IPS-20b (cell line): ENCODE data around the gene DNAJB12.

Experiments
- H3K27ac ChIP-seq: one replicate; pipeline ENCODE4 v1.5.1; 2013; ENCODE audit warnings: low read length
- H3K27me3 ChIP-seq: 2 replicates; pipeline ENCODE4 v1.6.1; 2013; ENCODE audit warnings: mild to moderate bottlenecking, low read length, inconsistent platforms; ENCODE audit not compliant: insufficient read depth
- H3K36me3 ChIP-seq: 2 replicates; pipeline ENCODE4 v1.6.1; 2013; ENCODE audit warnings: low read depth, mild to moderate bottlenecking, inconsistent platforms, low read length, moderate library complexity; ENCODE audit not compliant: insufficient read depth
- H3K4me1 ChIP-seq: 2 replicates; pipeline ENCODE4 v1.6.1; 2013; ENCODE audit warnings: mild to moderate bottlenecking, control low read depth, inconsistent platforms, low read length, moderate library complexity; ENCODE audit not compliant: insufficient read depth
- H3K4me3 ChIP-seq: 2 replicates; pipeline ENCODE4 v1.5.1; 2013; ENCODE audit warnings: mild to moderate bottlenecking, low read length, inconsistent platforms
- H3K9ac ChIP-seq: 2 replicates; pipeline ENCODE4 v1.6.1; 2013; ENCODE audit warnings: low read depth, mild to moderate bottlenecking, inconsistent platforms, low read length, moderate library complexity
- H3K9me3 ChIP-seq: 2 replicates; pipeline ENCODE4 v1.6.1; 2013; ENCODE audit warnings: mild to moderate bottlenecking, low read depth, low read length, inconsistent platforms; ENCODE audit not compliant: insufficient read depth

DNAJB12 gene

DNA sequence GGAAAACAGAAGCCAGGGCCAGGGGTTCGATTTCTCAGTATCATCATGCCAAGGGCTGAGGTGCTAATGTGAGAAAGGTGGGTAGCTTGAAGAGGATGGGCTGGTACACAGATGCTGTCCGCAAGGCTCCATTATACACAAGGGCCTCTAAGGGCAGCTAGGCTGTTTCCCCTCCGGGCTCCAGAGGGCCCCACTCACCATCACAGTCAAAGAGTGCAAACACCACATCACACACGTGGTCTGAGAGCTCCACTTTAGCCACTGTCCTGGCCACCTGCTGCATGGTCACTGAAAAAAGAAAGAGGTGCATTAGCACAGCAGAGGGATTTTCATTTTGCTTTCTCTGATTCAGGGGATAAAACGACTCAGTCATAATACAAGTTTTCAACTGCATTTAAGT, 20.9 kb upstream of the DNAJB12 start:
- Histone ChIP-seq H3K36me3 (no peaks in the 10 kb centered on the region; the same call in 1 of the 2 replicates), H3K27ac (no peak overlapping the region), H3K4me1 (no peaks in the 10 kb centered on the region), H3K9me3 (no peaks in the 10 kb centered on the region), H3K27me3 (no peaks in the 10 kb centered on the region), H3K4me3 (no peak overlapping the region), H3K9ac (no peak overlapping the region)

DNA sequence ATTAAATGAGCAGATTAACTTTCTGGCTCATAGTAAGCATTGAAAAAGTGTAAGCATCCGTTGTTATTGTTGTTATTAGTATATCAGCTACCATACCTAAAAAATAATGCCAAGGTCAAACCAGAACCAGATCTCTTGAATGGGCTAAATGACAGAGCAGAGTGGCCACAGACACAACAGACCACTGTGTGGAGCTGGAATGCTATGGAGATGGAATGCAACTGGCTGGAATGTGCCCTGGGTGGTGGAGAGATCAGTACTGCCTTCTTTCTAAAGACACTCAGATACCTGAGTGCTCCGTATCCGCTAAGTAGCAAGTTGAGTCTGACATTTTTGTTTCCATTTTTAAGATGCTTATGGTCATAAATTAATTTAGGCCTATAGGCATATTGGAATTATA, 20.5 kb upstream of the DNAJB12 start:
- Histone ChIP-seq H3K9me3 (no peaks in the 10 kb centered on the region), H3K4me1 (no peaks in the 10 kb centered on the region), H3K36me3 (no peaks in the 10 kb centered on the region; the same call in 1 of the 2 replicates), H3K4me3 (no peak overlapping the region), H3K27me3 (no peaks in the 10 kb centered on the region), H3K9ac (no peak overlapping the region), H3K27ac (no peak overlapping the region)

DNA sequence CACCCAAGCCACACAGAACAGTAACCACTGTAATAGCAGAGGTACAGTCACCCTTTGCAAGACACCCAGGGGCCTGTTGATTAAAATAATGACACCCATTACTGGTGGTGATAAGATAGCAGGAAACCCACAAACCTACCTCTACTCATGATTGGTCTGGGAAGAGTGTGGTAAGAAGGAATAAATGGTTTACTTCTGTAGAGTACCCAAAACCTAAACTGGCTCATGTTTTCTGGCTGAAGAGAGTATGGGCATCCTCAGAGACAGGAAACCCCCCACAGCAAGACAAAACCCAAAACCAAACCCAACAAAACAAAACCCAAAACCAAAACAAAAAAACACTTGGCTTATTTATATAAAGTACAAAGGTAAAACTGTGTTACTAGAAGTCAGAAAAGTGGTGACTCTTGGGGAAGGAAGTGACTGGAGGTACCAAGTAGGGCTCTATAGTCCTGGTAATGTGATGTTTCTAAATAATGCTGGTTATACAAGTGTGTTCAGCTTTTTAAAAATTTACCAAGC, 15.5 kb upstream of the DNAJB12 start:
- H3K27ac ChIP-seq: no peak overlapping the region
- H3K27me3 ChIP-seq: no peaks in the 10 kb centered on the region
- no peak overlapping the region for H3K9ac ChIP-seq
- H3K4me1 ChIP-seq: no peaks in the 10 kb centered on the region
- H3K4me3 ChIP-seq: no peak overlapping the region
- H3K36me3 ChIP-seq: peaks cover 12% of the 10 kb centered on the region; the same call in 1 of the 2 replicates
- H3K9me3 ChIP-seq: no peaks in the 10 kb centered on the region

DNA sequence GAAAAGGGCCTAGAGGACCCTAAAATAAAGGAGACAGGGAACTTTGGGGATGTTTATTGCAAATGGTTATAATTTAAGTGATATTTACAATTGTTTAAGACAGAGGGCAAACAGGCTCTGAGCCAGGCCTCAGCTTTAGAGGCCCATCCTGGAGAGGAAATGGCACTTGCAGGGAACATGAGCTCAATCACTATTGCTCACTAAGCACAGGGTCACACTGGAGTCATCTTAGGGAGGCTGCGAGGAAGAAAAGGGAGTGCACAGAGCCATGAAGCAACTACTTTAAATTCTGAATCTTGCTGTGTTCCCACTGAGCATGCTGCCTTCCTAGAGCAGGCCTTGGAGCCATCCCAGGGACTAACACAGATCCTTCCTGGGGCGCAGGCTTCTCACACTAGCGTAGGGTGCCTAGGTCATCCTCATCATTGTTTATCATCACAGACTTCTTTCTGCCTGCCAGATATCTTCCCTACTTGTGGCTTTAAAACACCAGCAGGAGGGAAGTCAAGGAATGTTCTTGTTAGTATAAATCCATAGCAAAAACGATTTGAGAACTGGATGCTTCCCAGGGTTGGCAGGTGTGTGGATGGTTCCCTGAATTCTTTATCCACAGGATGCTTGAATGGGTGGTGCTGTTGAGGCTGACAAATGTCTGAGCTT, 12.7 kb upstream of the DNAJB12 start:
- no peak overlapping the region for H3K9ac ChIP-seq
- no peak overlapping the region for H3K4me3 ChIP-seq
- H3K9me3 ChIP-seq: no peaks in the 10 kb centered on the region
- H3K4me1 ChIP-seq: no peaks in the 10 kb centered on the region
- H3K27me3 ChIP-seq: no peaks in the 10 kb centered on the region
- H3K27ac ChIP-seq: no peak overlapping the region
- H3K36me3 ChIP-seq: peaks cover 12% of the 10 kb centered on the region; the same call in 1 of the 2 replicates

DNA sequence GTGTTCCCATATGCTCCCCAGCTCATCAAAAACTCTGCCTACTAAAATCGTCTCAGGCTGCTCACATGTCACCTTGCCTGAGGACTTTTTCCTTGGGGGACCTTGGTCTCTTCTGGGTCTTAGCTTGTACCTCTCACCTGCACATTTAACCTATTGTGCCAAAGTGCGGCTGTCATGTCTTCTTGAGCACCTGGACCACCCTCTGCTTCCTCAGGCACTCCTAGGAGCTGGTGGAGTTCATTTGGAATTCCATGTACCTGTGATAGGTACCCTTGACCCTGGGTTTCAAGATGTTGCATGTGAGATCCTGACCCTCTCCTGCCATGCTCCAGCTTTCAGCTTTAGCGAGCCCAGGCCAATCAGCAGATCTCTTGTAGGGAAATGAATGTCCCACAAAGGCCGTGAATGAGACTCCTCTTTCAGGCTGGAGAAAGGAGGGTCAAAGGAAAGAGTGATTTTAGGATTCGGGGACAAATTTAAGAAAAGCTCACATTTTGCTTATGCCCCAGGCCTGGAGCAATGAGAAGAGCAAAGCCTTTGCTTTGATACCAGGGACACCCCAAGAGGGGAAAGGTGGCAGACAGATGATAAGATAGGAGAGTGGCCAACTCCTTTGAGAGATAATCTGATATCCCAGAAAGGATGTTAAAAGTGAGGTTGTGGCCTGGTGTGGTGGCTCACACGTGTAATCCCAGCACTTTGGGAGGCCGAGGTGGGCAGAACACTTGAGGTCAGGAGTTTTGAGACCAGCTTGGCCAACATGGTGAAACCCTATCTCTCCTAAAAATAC, 10.6 kb upstream of the DNAJB12 start:
- Histone ChIP-seq H3K4me3 (no peak overlapping the region), H3K27ac (no peak overlapping the region), H3K9me3 (no peaks in the 10 kb centered on the region), H3K9ac (no peak overlapping the region), H3K27me3 (no peaks in the 10 kb centered on the region), H3K36me3 (peaks cover 12% of the 10 kb centered on the region; the same call in 1 of the 2 replicates), H3K4me1 (no peaks in the 10 kb centered on the region)

DNA sequence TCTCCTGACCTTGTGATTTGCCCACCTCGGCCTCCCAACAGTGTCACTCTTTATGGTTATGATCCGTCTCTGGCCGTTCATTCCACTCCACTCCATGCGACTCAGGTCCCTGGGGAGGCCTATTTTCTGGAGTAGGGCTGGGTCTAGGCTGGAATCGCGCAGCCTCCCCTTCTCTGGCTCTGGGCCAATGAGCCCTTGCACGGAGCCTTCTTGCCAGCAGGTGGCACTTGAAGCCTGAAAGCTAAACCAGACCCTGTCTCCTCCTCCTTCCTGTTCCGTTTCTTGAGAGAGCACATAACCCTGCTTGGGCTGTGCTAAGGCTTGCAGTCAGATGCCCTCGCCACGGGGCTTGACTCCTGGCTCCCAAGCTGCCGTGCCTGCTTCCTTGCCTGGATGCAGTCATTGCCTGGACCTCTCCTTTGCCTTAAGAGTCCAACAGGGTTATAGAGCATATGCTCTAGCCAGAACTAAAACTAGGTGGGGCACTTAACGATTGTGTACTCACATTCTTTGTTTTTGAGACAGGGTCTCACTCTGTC, 9.6 kb upstream of the DNAJB12 start:
- H3K4me1 ChIP-seq: no peaks in the 10 kb centered on the region

DNA sequence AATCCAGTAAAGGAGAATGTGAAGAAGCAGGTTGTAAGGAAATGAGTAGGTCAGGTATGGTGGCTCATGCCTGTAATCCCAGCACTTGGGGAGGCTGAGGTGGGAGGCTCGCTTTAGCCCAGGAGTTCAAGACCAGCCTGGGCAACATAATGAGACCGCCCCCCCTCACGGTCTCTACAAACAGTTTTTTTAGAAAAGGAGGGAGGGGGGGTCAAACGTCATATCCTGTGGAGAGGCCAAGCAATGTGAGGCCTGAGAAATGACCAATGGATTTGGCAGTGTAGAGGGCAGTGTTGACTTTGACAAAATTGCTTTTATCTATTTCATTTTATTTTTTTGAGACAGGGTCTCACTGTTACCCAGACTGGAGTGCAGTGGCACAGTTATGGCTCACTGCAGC, 2.3 kb upstream of the DNAJB12 start:
- no peaks in the 10 kb centered on the region for H3K9me3 ChIP-seq
- H3K4me1 ChIP-seq: peaks cover 10% of the 10 kb centered on the region
- no peaks in the 10 kb centered on the region for H3K27me3 ChIP-seq

More for the DNA sequence above, 9.6 kb upstream of the DNAJB12 start:
- Histone ChIP-seq H3K27me3 (no peaks in the 10 kb centered on the region), H3K9ac (no peak overlapping the region), H3K4me3 (no peak overlapping the region), H3K36me3 (peaks cover 12% of the 10 kb centered on the region; the same call in 1 of the 2 replicates), H3K27ac (no peak overlapping the region), H3K9me3 (no peaks in the 10 kb centered on the region)

DNA sequence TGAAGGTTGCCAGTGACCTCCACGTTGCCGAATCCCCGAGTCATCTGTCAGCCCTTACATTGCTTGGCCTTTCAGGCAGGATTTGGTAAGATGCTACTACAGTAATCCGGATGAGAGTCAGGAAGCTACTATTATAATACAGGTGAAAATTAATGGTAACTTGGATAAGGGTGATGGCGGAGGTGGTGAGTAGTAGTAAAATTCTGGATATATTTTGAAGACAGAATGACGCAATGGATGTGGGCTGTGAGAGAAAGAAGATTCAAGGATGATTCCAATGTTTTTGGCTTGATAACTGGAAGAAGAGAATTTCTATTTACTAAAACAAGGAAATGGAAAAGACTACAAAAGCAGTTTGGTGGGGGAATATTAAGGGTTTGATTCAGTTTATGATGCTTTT, 1.4 kb upstream of the DNAJB12 start:
- Histone ChIP-seq H3K27me3 (no peaks in the 10 kb centered on the region), H3K4me1 (peaks cover 13% of the 10 kb centered on the region), H3K9me3 (no peaks in the 10 kb centered on the region), H3K9ac (no peak overlapping the region), H3K27ac (no peak overlapping the region), H3K36me3 (no peaks in the 10 kb centered on the region), H3K4me3 (no peak overlapping the region)

More for the DNA sequence above, 2.3 kb upstream of the DNAJB12 start:
- H3K36me3 ChIP-seq: no peaks in the 10 kb centered on the region
- H3K9ac ChIP-seq: no peak overlapping the region
- no peak overlapping the region for H3K4me3 ChIP-seq
- H3K27ac ChIP-seq: no peak overlapping the region

DNA sequence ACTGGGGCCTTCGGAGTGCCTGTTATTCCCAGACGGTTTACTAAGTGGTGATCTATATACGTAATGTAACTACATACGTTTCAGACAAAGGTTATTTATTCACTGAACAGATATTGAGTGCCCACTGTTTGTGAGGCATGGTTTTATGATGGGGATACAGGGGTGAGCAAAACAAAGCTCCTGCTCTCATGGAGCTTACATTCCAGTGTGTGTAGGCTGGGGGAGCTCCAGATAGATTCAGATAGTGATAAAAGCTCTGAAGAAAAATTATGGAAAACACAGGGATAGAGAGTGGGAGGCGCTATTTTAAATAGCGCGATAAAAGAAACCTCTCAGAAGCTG, 466 bp upstream of the DNAJB12 start:
- Histone ChIP-seq H3K27ac (no peak overlapping the region), H3K36me3 (peaks cover 6% of the 10 kb centered on the region; the same call in 1 of the 2 replicates), H3K9me3 (no peaks in the 10 kb centered on the region), H3K27me3 (no peaks in the 10 kb centered on the region), H3K4me1 (peaks cover 13% of the 10 kb centered on the region), H3K4me3 (peak overlapping the region; percentile 88), H3K9ac (peak overlapping the region; percentile 74; the same call in 1 of the 2 replicates)

DNA sequence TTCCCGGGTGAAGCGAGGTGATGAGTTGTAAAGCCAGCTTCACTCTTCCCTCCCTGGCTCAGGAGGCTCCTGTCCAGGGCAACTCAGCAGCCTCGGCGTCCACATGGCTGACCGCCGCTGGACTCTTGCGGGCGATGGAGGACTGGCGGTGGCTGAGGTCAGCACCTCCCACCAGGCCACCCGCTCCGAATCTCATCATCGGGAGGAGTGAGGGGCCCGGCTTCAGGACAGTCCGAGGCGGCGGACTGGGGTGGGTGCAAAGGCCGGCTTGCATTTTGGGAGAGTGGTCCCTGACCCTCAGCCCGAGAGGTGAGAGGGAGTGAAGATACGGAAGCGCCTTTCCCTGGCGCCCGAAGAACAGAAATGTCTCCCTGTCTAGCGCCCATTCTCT, 759 bp downstream of the DNAJB12 start:
- Histone ChIP-seq H3K9me3 (no peaks in the 10 kb centered on the region), H3K4me1 (peaks cover 13% of the 10 kb centered on the region), H3K9ac (peak overlapping the region; percentile 98), H3K27me3 (no peaks in the 10 kb centered on the region), H3K36me3 (peaks cover 17% of the 10 kb centered on the region; the same call in 1 of the 2 replicates), H3K27ac (peak overlapping the region; percentile 98), H3K4me3 (peak overlapping the region; percentile 88)

DNA sequence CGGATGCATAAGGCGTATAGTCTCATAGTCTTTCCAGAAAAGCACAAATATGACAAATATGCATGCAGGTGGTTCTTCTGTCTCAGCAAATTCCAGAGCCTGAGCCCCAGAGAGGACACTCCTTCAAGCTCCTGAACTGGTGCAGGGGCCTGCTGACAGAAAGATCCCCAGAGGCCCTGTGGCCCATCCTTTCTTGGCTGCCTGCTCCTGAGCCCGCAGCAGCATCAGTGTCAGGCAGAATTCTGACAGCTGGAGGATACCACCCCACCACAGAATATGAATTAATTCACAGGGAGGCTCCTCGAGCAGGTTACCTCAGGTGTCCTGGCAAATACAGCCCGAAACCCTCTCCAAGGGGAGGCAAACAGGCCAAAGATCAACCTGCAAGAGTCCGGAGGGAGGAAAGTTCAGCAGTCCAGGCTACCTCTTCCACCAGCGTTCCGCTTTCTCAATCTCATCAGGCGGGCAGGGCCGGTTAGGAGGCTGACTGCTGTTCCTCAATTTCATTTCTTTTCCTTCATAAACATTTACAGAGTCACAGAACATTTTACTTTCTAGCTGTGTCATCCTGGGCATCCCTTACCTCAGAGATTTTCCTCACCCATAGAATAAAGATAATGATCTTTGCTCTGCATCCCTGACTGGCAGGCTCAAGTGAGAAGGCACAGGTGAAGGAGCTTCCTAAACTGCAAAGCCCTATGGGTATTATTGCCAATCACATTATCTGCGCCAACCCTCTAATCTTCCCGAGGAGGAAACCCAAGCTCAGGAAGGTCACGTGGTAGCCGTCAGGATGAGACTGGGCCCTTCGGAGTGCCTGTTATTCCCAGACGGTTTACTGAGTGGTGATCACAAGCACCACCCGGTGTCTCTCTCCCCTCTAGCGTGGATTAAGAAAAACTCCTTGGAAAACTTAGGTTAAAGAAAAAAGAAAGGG, 1.4 kb downstream of the DNAJB12 start:
- Histone ChIP-seq H3K4me1 (peaks cover 13% of the 10 kb centered on the region), H3K4me3 (peak overlapping the region; percentile 88), H3K27me3 (no peaks in the 10 kb centered on the region), H3K9me3 (no peaks in the 10 kb centered on the region), H3K9ac (peak overlapping the region; percentile 98; the same call in 1 of the 2 replicates), H3K27ac (no peak overlapping the region), H3K36me3 (peaks cover 24% of the 10 kb centered on the region; the same call in 1 of the 2 replicates)
